Femur (tissue), 1 donor: Measurements from ENCODE around the gene ICA1.
A peak's percentile ranks its signal among the peaks of the same experiment; 100 is the strongest.

Source experiments
- DNase-seq: peaks from one replicate; pipeline ENCODE4 v3.0.0-alpha.2; 2017

ICA1 gene

DNA sequence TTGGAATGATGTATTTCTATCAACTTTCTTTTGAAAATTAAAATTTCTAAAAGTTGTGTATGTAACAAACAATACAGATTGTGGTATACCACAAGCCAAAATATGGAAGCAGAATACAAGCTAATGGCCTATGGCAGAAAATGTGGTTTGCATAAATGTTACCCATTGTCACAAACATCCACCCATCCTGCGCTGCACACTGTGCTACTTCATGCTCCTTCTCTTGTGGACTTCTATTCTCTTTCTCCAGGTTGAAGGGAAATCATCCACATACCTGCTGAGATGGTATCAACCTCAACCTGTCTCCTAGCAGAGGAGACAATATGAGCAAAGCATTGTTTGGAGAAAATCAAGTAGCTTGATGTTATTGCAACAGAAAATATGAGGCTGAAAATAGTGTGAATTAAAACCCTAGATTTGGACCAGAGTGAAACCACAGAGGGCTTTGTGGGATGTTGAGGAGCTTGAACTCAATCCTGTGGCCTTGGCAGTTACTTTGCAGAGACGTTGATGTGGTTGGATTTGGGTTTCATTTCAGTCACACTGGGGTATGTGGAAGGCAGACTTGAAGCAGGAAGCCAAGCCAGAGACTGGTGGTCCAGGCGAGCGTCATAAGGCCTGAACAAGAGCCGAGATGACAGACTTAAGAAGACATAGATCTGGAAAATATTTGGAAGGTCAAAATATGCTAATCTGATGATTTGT is 63.8 kb downstream of the ICA1 start:
- DNase-seq: no peak

GRCh38 chr7:8192897-8193296 is 69.1 kb downstream of the ICA1 start:
- DNase-seq: no peak

DNA sequence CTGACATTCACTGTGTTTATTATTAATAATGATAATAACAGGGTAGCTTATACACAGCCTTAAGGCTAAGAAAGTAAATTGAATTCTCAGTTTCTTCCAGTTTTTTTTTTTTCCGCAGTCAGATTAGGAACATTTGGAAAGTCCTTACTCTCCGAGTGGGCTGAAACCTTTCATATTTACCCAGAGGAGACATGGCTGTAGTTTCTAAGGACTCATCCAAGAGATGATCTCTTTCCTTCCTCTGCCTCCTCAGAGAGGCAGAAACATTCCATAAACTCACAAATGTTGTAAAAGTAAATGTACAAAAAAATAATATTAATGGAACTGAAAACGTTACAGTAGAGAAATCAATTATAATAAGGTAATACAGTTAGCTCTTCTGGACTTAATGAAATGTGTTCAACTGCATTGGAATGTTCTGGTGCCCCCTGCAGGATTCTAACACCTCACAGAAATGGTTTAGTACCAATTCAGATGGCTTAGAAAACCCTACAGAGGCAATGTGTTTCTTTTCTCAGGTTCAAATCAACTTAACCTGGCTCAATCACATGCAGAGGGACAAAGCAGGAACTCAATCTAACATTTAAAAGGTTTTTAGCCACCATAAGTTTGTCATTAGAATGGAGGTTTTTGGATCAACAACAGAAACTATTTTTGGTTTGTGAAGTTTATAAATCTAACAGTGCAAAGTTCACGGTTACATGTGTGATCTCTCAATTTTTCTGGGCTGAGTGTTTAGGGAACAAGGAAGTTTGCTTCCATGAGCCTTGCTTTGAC is 71.7 kb downstream of the ICA1 start:
- DNase-seq: peak; percentile 57

- DNase-seq: no peak
Observed at GRCh38 chr7:8189625-8190024, 72.3 kb downstream of the ICA1 start.

DNA sequence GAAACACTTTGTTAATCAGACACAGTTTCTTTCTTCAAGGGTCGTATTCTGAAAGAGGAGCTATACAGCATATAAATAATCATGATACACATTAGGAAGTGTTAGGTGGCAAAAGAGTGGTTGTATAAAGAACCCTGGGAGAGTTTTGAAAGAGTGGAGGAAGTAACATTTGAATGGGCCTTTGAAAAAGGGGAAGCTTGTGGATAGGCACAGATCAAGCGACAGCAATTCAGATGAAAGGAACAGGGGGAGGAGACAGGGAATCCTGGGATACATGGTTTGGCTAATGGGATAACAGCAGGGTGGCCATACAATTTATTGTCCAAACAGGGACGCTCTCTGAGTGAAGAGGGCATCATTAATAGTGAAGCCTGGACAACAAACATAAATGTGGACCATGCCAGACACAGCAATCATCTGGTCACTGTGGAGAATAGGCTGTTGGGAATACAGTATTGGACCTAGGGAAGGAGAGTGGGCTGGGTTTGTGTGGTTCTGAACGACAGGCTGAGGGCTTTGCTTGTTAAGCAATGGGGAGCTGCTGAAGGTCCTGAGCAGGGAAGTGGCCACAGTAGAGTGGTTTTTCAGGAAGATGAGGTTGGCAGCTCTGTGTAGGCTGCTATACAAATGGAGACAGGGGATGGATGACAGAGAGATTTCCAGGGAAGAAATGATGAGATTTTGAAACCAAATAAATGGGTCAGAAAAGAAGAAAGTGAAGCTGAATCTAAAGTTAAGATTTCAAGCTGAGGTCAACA is 75.9 kb downstream of the ICA1 start:
- no peak for DNase-seq

- no peak for DNase-seq
Observed at GRCh38 chr7:8184221-8184620, 77.7 kb downstream of the ICA1 start.

DNA sequence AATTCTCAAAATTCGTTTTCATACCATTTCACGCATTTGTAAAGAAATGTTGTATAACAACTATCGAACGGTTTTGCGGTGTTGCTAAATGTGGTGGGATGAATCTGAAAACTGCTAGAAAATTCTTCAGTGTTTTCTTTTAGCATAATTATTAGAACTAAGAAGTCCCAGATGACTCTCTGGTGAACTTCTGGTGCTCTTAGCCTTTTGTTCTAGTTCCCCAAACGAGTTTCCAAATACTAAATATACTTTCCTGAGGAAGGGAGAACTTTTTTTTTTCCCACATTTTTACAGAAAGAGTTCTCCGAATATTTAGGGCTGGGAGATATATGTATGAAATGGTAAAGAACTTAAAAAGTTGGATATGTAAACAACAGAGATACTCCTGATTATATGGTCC is 82.5 kb downstream of the ICA1 start:
- DNase-seq: no peak

- DNase-seq: no peak
Observed at GRCh38 chr7:8178353-8178752, 83.6 kb downstream of the ICA1 start.

DNA sequence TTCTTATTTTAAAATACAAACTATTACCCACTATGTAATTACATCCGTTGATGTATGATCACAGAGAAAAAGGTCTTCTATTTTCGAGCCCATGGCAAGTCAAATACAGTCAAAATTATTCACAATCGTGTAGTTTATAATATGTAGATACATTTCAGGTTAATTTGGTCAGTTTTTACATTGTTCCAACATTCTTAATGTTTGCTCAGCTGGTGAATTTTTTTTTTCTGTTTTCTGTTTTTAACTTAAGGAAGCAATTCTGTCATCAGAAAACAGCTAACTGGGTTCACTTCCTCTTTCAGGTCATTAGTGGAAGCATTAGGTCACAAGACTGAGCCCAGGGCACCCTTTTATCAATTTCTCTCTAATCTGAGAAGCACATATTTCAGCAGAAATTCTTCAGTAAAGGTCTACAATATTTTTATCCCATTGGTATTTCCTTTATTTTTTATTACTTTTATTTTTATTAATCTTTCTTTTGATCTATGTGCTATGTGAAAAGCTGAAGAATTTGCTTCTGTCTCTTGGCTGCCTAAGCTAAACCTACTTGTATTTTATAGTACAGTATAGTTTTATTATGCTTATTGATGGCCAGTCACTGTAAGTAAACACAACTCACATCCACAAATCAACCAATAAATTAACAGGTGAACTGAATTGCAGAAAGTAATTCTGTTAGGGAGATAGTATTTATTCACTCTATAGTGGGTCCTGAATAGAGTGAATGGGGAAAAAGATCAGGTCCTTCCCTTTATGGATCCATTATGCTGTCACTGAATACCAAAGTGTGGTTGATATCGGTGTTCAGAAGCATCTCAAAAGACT is 84.6 kb downstream of the ICA1 start:
- DNase-seq: no peak

DNA sequence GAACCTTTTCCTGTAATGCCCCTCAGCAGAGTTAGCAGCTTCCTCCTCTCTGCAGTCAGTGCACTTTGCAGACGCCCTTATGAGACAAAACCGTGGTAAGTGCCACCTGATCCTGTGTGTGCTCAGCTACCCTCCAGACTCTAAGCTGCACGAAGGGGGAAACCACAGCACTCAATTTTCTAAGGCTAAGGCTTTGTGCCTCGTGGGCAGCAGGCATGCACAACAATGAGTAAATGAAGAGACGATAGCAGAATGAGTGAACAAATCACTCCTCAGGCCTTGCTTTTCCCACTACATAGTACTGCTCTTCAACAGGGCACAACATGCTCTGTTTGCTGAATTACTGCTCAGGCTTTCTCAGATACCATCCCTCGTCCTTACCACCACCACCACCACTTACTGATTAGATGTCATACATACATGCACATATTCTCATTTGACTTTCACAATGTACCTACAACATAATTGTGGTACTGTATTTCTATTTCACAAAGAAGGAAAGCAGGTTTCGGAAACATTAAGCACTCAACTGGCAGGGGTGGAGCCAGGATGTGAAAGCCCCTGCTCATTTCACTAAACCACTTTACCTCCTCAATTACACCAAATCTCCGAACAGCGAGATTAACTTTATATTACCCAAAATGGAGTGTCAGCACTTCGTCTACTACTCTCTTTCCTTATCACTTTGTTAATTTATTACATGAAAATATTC is 85.4 kb downstream of the ICA1 start:
- no peak for DNase-seq

DNA sequence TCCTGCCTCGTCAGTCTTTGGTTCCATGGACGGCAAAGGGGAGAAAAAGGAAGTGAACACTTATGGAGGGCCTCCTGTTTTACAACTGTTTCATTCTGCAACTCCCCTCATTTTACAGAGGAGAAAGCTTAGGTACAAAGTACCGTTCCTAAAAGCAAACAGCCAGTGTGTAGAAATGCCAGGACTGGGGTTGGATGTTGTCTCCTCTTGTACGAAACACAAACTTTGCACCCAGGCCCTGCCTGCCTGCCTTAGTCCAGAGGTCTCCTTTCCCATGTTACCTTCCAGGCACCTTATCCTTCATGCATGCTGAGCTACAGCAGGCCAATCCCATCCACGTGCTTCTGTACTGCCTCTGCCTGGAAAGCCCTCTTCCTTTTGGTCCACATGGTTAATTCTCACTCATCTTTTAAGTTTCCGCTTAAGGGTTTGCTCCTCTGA is 86.0 kb downstream of the ICA1 start:
- DNase-seq: no peak

- no peak for DNase-seq
Observed at GRCh38 chr7:8172372-8173354, 89.3 kb downstream of the ICA1 start.

DNA sequence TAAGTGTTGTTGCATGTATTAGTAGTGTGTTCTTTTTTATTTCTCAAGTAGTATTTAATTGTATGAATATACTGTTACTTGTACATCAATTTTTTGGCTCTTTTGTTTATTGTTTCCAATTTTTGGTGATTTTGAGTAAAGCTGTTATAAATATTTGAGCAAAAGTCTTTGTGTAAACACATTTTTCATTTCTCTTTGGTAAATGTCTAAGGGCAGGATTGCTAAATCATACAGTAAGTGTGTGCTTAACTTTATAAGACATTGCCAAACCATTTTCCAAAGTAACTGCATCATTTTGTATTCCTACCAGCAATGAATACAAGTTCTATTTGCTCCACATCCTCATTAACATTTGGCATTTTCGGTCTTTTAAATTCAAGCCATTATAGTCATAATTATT is 92.8 kb downstream of the ICA1 start:
- no peak for DNase-seq

GRCh38 chr7:8168336-8168735 is 93.6 kb downstream of the ICA1 start:
- no peak for DNase-seq

DNA sequence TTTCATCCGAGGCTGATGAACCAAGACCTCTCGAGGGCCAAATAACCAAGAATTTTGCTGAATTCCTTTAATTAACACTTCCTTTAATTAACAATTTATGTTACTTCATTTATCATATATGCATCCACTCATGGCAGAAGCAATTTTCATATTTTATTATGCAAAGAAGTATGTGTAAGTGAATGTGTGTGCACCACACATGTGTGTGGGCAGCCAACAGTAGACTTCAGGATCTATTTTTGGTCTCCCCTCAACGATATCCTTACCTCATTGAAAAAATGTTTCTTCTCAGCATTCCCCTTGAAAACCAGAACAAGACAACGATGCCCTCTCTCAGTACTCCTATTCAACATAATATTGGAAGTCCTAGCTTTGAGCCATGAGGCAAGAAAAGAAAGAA is 96.8 kb downstream of the ICA1 start:
- no peak for DNase-seq

DNA sequence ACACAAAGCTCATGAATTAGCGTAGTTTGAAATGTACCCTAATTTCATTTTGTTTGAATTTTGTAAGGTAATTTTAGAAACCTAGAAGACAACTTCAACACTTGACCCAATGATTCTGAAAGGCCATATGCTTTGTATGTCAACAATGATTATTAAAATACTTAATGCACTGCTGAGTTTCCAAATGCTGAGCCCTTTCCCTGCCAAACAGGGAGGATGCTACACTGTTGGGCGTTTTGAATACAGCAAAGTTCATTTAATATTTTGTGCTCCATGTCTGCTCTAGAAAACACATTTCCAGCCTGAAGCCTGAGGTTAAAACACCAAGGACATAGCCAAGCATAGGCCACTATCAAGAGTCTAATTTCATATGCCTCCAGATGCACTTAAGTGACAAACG is 99.8 kb downstream of the ICA1 start:
- DNase-seq: no peak

GRCh38 chr7:8161364-8161828 is 100.6 kb downstream of the ICA1 start:
- no peak for DNase-seq

- DNase-seq: no peak
Observed at GRCh38 chr7:8160779-8161345, 101.1 kb downstream of the ICA1 start.

GRCh38 chr7:8160250-8160649 is 101.7 kb downstream of the ICA1 start:
- no peak for DNase-seq

GRCh38 chr7:8159595-8159994 is 102.4 kb downstream of the ICA1 start:
- no peak for DNase-seq
